ENCODE measurements around the gene TEKT3. TPM values are rescaled to one million over a fixed set of nuclear protein-coding genes. Genes with fewer than 3 reads are reported as not detected.

Gene TEKT3
- total and polyA plus RNA-seq, 9 of the 15 experiments (the other 6 are each of a cell fraction or from before 2014, with no cell fraction given) = not detected

DNA sequence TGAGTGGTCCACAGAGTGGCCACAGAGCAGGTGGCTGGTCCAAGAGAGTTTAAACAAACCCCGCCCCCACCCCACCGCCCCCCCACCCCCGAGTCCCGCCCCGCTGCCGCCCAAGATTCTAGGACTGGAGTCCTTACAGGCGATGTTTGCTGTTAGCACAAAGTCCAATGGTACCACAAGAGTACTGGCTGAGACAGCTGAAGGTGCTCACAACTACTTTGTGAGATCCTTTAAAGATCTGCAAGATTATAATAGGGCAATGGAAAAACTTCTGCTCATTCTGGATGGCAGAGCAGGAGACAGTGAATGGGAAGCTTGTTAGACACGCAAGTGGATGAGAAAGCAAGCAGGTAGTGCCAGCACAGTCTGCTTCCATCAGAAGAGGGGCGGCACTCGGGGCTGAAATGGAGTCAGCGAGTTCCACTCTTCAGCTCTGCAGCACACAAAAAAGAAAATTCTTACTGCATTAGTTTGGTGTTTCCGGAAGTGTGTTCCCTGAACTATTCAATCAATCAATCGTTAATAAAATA, 4.7 kb upstream of the TEKT3 start (continued):
- TF ChIP-seq, protein P1, sequence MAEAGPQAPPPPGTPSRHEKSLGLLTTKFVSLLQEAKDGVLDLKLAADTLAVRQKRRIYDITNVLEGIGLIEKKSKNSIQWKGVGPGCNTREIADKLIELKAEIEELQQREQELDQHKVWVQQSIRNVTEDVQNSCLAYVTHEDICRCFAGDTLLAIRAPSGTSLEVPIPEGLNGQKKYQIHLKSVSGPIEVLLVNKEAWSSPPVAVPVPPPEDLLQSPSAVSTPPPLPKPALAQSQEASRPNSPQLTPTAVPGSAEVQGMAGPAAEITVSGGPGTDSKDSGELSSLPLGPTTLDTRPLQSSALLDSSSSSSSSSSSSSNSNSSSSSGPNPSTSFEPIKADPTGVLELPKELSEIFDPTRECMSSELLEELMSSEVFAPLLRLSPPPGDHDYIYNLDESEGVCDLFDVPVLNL (CRISPR knock-in tag; IDR thresholded peaks at IDR 0.05; ENCODE audit: low read depth) = no peak
- TF ChIP-seq MGA (IDR thresholded peaks at IDR 0.05) (no peak), SREBF1 (IDR thresholded peaks at IDR 0.05; ENCODE audit: borderline replicate concordance, low read depth, low read length) (no peak), GTF2F1 (IDR thresholded peaks at IDR 0.05; ENCODE audit: low read depth, low read length) (no peak), TCF7 (IDR thresholded peaks at IDR 0.05; ENCODE audit: borderline replicate concordance) (no peak), SIN3A (IDR thresholded peaks at IDR 0.05; ENCODE audit: borderline replicate concordance in 2 of 2, control insufficient read depth in 1 of 2, low read depth in 2 of 2, low read length in 2 of 2) (no peak), KAT7 (CRISPR knock-in tag; IDR thresholded peaks at IDR 0.05; ENCODE audit: borderline replicate concordance) (no peak), ZNF124 (CRISPR knock-in tag; IDR thresholded peaks at IDR 0.05) (no peak), NR2F6 (CRISPR knock-in tag; IDR thresholded peaks at IDR 0.05) (no peak), ZNF280B (CRISPR knock-in tag; IDR thresholded peaks at IDR 0.05) (no peak)

Data from K562 (cell line).